Hematopoietic multipotent progenitor cell treated with erythropoietin and hydrocortisone succinate and interleukin-3 and kit ligand, for 4 days (in vitro differentiated cells): ENCODE results near the gene NEAT1.
A peak's percentile ranks its signal among the peaks of the same experiment; 100 is the strongest.
"Not testable (repeated sequence)": the region's sequence is repeated elsewhere in the genome, so short reads cannot be mapped to it uniquely, and the experiment has no call there.

Experiments used
- DNase-seq: peaks from one replicate; pipeline ENCODE4 v3.0.0-alpha.2; 2015

Gene NEAT1

DNA sequence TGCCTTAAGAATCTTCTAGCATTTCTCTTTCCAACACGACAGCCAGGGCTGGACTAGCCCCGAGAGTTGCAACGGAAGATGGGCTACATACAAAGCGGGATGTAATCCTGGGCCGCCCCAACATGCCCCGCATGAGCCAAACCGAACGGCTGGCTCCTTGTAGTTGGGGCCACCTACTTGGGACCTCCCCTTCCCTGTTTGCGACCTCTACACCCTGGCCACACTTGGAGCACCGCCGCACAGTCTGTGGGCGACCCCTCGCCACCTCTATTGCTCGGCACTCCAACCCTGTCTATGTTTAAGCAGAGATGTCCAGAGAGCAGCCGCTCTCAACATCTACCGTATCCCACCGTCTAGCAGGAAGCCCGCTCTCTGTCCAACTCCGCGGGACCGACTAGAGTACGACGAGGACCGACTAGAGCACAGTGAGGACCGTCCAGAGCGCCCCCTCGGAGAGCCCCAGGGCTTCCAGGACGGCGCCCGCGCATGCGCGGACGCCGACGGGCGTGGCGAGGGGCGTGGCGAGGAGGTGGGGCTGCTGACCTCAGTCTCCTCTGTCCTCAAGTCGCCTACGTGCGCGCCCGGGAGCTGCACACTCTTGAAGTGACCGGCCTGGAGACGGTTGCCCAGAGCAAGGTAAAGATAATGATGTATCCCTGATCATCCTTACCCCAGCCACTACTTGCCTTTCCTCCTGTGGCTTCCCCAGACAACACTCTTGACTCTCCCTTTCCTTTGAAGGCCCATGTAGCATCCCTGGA is 32.3 kb downstream of the NEAT1 start:
- DNase-seq, result peak; percentile 89

DNA sequence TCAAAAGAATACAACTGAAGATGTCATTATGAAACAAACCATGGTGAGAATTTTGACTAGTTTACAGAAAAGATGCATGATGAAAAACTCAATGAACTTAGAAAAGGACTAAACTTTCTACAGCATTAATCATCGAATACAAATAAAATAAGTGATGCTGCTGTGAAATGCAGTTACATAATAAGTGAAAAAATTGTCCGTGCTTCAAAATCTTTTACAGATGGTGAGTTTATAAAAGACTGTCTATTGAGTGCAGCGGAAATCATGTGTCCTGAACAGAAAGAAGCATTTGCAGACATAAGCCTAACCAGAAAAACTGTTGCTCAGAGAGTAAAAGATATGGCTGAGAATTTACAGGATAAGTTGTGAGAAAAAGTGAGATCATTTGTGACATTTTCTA is 33.8 kb downstream of the NEAT1 start:
- no peak for DNase-seq

DNA sequence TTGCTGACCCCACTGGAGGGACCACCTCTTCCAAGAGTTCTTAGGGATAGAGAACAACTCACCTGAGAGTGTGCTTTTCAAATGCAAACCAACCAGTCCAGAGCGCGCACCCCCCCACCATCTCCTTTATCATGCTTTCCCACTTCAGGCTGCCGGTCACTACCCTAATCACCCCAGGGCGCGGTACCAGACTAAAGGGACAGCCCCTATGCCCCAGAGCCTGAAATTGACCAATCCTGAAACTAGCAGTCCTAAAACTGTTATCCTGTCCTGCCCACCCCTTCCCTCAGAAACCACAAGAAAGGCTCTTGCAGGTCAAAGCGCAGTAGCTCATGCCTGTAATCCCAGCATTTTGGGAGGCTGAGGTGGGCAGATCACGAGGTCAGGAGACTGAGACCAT is 37.0 kb downstream of the NEAT1 start:
- DNase-seq, result peak; percentile 75

DNA sequence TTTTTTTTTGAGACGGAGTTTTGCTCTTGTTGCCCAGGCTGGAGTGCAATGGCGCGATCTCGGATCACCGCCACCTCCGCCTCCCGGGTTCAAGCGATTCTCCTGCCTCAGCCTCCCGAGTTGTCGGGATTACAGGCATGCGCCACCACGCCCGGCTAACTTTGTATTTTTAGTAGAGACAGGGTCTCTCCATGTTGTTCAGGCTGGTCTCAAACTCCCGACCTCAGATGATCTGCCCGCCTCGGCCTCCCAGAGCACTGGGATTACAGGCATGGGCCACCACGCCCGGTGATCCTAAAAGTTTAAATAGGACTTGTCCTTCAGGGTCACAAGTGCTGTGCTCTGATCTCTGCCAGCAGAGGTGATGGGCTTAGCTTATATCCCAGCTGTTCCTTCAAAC is 42.9 kb downstream of the NEAT1 start:
- DNase-seq, result not testable (repeated sequence)

DNA sequence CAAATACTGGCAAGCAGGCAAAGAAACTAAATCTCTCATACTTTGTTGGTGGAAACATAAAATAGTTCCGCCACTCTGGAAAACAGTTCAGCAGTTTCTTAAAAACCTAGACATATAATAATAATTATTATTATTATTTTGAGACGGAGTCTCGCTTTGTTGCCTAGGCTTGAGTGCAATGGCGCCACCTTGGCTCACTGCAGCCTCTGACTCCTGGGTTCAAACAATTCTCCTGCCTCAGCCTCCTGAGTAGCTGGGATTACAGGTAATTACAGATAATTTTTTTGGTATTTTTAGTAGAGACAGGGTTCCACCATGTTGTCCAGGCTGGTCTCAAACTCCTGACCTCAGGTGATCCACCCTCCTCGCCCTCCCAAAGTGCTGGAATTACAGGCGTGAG is 44.7 kb downstream of the NEAT1 start:
- not testable (repeated sequence) for DNase-seq

DNA sequence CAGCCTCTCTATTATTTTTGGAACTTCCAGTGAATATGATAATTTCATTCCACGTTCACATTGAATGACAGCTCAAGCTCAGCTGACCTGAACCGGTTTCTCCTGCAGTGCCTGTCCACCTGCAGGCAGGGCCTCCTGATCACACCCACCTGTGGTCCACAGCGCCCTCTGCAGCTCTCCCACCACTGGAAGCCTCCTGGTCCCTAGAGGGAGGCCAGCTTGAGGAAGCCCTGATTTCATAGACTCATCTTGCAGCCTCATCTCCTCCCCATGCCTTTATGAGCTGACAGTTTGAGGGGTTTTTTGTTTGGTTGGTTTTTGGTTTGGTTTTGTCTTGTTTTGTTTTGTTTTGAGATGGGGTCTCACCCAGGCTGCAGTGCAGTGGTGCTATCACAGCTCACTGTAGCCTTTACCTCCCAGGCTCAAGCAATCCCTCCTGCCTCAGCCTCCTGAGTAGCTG is 46.3 kb downstream of the NEAT1 start:
- DNase-seq, result peak; percentile 73

DNA sequence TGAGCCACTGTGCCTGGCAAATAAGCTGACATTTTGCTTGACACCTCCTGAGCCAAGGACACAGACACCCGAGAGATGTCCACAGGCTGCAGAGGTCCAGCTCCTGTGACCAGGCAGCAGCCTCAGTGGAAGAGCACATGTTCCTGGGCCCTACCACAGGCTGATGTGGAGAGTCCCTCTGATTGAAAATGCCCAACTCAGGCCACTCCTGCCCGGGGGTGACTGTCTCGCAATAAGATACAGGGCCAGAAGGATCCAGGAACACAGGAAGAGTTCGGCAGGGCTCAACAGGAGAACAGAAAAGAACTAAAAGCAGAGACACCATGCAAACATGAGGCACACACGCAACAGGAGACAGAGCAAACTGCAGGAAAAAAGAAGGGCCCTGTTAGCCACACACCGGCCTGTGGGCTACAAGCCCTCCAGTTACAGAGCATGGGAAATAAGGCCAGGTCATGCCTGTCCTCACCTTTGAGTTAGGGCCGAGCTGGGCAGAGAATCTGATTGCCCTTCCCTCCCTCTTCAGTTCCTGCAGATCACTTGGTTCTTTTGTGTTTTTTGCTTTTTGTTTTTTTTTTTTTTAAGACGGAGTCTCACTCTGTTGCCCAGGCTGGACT is 47.9 kb downstream of the NEAT1 start:
- no peak for DNase-seq

DNA sequence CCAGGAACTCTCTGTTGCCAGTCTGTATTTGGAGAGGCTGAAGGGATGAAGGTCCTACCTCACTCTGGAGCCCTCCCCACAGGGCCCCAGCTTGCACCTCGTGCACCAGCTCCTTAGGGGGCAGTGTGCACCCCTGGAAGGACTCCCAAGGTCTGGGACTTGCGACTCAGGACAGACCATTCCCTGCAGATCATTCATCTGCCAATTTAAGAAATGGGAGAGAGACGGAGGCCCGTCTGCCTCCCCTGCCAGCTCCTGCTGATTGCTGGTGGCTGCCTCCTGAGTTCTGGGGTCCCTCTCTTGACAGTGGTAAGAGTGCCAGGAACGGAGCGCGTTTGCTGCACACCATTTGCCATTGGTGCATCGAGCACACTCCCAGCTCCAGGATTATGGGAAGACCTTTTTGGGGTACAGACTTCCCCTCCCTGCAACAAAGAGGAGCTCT is 48.9 kb downstream of the NEAT1 start:
- DNase-seq, result peak; percentile 84

DNA sequence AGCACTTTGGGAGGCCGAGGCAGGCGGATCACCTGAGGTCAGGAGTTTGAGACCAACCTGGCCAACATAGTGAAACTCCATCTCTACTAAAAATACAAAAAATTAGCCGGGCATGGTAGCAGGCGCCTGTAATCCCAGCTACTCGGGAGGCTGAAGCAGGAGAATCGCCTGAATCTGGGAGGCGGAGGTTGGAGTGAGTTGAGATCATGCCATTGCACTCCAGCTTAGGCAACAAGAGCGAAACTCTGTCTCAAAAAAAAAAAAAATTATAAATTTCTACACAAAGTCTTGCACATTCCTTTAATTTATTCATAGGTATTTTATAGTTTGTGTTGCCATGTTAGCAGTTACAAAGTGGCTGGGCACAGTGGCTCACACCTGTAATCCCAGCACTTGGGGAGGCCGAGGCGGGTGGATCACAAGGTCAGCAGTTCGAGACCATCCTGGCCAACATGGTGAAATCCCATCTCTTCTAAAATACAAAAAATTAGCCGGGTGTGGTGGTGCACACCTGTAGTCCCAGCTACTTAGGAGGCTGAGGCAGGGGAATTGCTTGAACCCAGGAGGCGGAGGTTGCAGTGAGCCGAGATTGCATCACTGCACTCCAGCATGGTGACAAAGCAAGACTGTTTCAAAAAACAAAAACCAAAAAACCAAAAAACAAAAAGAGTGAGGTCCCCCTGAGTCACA is 50.1 kb downstream of the NEAT1 start:
- DNase-seq, result not testable (repeated sequence)

DNA sequence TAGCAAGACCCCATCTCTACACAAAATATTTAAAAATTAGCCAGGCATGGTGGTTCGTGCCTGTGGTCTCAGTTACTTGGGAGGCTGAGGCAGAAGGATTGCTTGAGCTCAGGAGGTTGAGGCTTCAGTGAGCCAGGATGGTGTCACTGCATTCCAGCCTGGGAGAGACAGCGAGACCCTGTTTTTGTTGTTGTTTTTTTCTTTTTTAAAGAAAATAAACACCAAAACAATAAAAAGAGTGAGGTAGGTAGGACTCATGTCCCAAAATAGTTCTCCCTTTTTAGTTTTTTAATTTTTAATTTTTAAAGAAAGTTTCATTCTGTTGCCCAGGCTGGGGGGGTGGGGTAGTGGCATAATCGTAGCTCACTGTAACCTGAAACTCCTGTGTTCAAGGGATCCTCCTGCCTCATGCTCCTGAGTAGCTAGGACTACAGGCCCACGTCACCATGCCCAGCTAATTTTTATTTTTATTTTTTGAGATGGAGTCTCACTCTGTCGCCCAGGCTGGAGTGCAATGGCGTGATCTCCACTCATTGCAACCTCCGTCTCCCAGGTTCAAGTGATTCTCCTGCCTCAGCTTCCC is 50.8 kb downstream of the NEAT1 start:
- DNase-seq, result no peak

DNA sequence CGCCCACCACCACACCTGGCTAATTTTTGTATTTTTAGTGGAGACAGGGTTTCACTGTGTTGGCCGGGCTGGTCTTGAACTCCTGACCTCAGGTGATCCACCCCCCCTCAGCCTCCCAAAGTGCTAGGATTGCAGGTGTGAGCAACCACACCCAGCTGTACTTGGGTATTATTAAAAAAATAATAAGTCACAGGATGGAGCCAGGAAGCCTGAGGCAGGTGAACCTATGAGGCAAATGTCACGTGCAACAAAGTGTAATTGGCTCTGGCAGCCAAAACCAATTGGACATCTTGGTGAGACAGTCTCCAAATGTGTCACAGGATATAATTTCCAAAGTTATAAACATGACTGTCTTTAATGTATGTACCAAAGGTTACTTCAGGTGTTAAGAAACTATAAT is 52.3 kb downstream of the NEAT1 start:
- DNase-seq, result no peak

DNA sequence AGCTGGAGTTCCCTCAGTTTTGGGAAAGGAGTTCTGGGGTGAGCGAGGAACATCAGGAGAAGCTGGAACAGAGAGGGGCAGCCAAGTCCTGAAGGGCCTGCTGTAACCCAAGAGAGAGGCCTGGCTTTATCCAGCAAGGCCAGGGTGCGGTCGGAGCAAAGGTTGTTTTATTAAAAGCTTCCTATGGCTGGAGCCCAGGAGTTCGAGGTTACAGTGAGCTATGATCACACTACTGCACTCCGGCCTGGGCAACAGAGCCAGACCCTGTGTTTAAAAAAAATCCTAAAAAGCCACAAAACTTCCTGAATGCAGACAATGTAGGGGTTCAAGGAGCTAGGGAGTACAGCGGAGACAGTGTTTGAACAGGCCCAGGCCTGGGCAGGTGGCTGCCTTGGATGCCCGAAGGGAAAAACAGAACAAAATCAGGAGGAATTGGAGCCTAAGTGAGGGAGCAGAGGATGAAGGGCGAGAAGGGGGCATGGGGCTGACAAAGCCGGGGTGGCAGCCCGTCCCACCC is 54.1 kb downstream of the NEAT1 start:
- no peak for DNase-seq

DNA sequence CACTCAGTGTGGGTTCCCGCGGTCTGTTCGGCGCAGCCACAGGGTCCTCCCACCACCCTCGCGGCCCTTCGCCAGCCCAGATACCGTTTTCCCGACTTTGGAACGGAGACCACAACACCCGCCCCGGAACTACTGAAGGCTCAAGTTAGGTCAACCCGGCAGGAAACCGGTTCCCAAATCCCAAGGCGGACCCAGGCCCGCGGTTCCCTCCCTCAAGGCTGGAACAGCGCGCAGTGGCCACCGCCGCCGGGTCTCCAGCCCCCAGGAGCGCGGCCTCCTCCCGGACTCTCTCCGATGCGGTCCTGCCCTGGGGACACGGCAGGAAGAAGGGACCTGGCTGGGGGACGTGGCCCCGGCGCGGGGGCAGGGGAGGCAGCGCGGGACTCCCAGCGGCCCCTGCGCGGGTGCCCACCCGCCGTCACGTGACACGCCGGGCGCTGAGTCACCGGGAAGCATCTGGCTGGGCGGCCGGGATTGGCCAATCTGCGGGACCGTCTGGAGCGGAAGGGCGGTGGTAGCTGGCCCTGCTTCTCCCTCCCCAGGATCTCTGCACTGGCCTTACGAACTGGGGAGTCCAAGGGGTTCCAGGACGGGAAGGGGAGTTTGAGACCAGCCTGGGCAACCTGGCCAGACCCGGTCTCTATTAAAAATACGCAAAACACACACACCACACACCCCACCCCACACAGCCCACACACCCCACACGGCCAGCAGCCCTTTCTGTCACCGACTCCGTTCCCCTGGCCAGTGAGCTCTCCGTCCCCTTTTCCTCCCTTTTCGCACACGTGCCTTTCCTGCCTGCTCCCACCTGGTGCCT is 54.8 kb downstream of the NEAT1 start:
- DNase-seq, result peak; percentile 98

DNA sequence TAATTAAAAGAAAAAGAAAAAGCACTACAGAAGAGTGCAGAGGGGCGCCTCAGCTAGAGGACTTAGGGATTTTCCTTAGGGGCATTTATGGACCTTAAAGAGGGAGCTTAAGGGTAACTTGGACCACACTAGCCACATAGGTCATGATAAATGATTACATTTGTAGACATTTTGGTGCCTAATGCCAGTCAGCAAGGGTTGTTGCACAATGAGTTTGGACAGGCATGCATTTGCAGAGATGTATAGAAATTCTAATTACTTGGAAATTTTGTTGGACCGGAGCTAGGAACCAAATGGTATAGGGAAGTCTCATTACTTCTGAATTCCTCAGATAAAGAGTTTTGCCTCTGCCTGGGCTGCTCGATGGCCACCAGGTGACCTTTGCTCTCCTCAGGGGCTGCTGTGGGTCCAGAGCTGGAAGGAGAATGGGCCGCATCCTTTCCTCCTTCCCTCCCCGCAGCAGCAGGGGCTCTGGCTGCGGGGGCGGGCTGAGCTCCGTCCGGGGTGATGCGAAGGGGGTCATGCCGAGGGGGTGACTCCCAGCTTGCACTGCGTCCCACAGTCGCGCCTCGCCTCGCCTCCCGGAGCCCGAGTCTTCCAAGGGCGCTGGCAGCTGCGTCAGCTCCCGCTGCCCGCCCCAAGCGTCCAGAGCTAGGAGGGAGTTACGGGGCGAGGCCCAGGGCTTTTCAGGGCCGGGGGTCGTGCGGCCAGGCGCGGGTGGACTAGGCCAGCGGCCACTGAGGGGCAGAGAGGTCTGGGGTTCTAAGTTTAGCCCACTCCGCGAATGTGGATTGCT is 56.0 kb downstream of the NEAT1 start:
- no peak for DNase-seq

DNA sequence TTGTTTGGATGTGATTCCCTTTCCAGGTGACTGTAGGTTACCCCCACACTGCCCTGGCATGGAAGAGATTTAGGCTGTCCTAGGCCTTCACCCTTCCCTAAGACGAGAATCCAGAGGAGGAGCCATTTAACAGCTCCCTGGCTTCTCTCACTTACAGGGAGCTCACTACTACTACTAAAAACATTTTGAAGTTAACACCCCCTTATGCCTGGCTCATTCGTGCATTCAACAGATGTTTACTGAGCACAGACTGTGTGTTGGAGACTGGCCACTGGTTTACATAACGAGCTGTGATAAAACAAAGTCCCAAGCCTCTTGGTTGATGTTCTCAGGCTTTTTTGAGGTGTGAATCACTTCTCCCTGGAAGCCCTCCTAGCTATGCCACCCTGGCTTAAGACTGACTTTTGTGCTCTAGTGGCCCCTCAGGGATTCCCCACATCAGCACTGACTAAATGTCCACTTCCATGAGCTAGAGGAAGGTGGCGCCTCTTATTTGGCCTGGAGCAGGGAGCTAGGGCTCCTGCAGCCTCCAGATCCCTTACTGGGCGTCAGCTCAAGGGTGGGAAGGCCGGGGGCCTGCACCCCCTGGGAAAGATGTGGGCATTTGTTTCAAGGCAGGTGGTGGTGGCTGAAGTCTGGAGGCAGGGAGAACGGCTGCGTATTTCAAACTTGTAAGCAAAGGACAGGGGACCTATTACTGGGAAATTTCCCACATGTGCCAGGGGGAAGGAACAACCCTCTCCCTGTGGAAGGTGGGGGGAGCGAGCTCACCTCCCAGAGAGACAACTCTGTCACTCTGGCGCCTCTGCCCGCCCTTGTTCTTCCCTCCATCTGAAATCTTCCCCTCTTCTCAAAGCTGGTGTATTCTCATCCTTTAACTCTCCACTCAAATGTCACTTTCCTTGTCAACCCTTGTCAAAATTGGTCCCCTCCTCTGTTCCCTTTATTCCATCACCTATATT is 56.9 kb downstream of the NEAT1 start:
- DNase-seq, result peak; percentile 35

DNA sequence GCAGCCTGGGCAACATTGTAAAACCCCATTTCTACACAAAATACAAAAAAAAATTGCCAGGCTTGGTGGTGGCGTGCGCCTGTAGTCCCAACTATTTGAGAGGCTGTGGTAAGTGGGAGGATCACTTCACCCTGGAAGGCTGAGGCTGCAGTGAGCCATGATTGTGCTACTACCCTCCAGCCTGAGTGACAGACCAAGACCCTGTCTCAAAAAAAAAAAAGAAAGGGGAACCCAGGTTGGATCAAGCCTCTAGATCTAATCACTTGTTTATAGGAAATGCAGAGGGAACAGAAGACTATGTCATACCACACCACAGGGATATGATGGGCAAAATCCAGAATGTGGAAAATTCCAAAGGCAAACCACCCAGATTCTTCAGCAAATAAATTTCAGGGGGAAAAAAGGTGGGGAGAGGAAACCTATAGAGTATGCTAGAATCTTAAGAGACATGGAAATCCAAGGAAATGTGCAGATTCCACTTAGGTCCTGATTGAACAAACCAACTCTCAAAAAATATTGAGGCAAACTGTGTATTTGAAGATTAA is 59.8 kb downstream of the NEAT1 start:
- no peak for DNase-seq

DNA sequence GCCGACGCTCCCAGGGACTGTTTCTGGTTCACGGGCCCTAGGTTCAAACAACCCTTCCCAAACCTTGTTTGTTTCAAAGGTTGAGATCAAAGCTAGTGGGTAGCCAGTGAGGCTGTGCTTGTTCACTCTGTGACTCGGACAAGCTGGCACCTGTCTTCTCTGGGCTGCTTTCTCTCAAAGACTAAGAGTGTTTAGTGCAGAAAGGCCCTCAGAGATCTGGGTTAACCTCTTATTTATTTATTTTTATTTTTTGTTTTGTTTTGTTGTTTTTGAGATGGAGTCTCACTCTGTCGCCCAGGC is 63.3 kb downstream of the NEAT1 start:
- DNase-seq, result no peak

DNA sequence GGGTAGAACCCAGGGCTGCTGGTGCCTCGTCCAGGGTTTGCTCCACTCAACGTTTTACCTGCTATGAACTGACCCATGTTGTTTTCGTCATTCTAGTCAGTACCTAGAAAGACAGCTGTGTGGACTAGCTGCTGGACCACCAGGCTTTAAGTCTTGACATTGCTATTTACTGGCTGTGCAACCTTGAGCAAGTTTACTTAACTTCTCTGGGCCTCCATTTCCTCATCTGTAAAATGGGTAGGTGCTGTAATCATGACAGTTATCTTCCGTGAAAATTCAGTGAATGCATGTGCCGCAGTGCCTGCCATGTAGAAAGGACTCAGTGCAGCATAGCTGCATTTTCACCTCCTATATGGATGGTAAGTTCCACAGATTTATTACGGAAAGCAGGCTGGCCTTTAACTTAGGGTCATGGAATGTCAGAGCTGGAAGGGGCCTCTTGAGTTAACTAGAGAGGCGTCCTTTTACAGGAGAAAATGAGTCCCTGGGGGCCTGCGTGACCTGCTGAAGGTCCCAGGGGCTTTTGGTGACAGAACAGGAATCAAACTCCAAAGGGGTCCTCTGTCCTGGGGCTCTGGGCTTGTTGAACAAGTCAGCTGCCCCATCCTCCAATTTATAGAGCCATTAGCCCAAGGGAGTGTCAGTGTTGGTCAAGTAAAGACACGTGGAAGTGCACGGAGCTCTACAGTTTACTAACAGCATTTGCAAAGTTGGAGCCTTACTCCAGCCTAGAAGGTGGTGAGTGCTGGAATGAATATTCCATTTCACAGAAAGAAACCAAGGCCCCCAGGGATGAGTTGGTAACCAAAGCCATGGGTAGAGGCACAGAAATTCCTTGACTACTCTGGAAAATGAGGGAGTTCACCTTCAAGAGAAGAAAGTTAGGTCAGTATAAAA is 64.2 kb downstream of the NEAT1 start:
- DNase-seq, result no peak
